ENCODE data around the gene OR5H14. TPM values are rescaled to one million over a fixed set of nuclear protein-coding genes. Genes with fewer than 3 reads are reported as not detected.
"Not testable (repeated sequence)": the region's sequence is repeated elsewhere in the genome, so short reads cannot be mapped to it uniquely, and the experiment has no call there.

OR5H14 gene
- total RNA-seq, 1 experiment from 2014 or later = not detected

DNA sequence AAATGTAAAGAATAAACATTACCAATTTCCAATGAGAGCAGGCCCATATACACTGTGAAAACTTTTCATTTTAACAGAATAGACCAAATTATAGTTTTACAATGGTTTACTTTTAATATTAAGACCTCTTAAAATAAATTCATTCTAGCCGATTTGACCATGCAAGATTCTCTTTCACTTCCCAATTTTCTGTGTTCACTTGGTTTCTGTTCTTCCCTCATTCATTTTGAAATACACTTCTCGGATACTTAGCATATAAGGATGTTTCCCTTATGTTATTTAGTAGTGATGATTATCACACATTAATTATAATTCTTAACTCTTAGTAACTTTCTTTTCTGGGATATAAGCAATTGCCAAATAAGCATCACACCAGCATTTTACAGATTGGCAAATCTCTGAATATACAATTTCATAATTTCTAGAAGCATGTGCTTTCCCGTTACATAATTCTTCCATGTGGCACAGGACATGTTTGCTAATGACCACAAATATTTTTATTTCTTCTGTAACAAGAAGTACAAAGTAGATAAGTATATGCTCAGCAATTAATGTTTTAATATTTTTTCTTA is 33.1 kb downstream of the OR5H14 start:
- Histone ChIP-seq H3K4me3 (no peak overlapping the region), H3K9me3 (no peaks in the 10 kb centered on the region), H3K36me3 (no peaks in the 10 kb centered on the region), H3K27me3 (no peaks in the 10 kb centered on the region)
- no peak for DNase-seq

DNA sequence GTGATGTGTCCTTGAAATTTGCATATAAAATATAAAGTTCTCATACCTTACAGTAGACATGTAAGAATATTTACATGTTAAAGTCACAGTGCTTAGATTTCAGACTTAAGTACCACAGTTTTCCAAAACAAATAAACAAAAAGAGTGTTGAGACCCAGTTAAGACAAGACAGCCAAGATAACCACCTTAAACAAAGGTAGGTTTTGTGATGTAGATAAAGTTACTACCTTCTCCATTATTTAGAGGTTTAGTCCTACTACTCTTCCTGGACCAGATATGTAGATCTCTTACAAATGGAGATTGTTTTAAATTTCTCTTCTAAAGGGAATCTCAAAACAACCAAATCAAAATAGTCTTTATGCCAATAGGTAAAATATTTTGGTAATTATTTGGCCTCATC is 34.9 kb downstream of the OR5H14 start:
- Histone ChIP-seq H3K9me3 (no peaks in the 10 kb centered on the region), H3K4me3 (no peak overlapping the region)

DNA sequence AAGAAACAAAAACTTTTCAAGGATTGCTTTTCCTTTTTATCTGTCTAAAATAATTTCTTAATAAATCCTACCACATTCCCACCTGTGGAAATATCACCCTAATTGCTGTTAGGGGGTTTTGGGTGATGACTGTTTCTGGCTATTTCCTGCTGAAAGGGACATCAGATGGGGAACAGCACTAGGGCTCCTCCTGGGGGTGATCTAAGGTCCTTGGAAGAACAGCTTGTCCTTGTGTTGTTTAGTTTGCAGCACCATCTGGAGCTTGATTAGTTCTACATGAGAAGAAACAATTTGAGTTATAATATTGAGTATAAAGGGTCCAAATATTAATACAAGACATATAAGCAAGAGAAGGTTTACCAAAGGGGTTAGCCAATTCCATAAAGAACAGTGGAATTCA is 37.9 kb downstream of the OR5H14 start:
- Histone ChIP-seq H3K4me3 (no peak overlapping the region), H3K27me3 (no peaks in the 10 kb centered on the region)
- no peak for DNase-seq

More for the DNA sequence above, 34.9 kb downstream of the OR5H14 start:
- Histone ChIP-seq H3K27me3 (no peaks in the 10 kb centered on the region), H3K36me3 (no peaks in the 10 kb centered on the region)
- no peak for DNase-seq

DNA sequence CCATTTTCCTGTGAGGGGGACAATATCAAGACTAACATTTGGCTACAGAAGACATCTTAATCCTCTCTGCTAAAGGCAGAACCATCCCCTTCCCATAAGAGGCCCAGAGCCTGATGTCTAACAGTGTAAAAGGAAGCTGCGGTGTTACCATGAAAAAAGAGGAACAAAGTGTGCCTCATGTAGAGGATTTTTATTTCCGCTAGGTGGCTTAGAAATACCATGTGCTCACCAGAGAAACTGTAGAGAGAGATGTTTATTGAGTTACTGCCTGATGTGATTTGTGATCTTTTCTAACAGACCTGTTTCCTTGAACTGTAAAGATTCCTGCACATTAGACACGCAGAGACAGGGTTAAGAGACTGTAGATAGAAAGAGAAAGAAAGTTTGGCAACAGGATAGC is 41.3 kb downstream of the OR5H14 start:
- H3K4me3 ChIP-seq = no peak overlapping the region
- H3K9me3 ChIP-seq = no peaks in the 10 kb centered on the region
- H3K36me3 ChIP-seq = no peaks in the 10 kb centered on the region
- DNase-seq = no peak
- H3K27me3 ChIP-seq = no peaks in the 10 kb centered on the region

More for the DNA sequence above, 37.9 kb downstream of the OR5H14 start:
- Histone ChIP-seq H3K9me3 (no peaks in the 10 kb centered on the region), H3K36me3 (no peaks in the 10 kb centered on the region)

DNA sequence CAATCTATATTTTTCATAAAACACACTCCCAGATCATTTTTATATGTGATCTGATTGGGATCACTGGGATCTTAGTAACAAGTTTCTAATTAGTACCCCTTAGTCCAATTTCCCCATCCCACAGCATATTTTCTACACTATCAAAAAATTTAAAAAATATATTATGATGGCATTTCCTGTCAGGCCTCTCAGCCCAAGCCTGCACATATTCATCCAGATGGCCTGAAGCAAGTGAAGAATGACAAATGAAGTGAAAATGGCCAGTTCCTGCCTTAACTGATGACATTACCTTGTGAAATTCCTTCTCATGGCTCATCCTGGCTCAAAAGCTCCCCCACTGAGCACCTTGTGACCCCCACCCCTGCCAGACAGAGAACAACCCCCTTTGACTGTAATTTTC is 43.6 kb downstream of the OR5H14 start:
- not testable (repeated sequence) for H3K4me3 ChIP-seq, DNase-seq, H3K27me3 ChIP-seq, H3K36me3 ChIP-seq, H3K9me3 ChIP-seq

DNA sequence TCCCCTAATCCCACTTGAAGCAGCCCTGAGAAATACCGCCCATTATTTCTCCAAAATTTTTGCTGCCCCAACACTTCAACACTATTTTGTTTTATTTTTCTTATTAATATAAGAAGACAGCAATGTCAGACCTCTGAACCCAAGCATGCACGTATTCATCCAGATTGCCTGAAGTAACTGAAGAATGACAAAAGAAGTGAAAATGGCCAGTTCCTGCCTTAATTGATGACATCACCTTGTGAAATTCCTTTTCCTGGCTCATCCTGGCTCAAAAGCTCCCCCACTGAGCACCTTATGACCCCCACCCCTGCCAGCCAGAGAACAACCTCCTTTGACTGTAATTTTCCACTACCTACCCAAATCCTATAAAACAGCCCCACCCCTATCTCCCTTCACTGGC is 49.0 kb downstream of the OR5H14 start:
- H3K36me3 ChIP-seq, H3K9me3 ChIP-seq, H3K4me3 ChIP-seq, DNase-seq, H3K27me3 ChIP-seq: not testable (repeated sequence)

DNA sequence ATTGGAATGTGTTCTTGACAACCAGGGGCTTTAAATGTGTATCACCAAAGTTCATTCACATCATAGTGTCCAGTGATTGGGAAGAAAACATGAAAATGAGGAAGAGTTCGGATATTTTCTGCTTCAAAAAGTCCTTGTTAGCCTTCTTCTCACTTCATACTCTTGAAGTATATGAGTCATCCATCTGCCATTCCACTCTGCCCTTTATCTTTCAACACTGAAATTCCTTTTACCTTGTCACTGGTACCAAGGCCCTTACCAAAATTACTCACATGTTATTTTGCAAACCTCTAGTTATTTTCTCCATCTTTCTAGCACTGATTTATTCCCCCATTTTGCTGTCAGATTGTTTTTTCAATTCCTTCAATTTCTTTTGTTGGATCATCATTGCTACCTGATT is 51.7 kb downstream of the OR5H14 start:
- Histone ChIP-seq H3K36me3 (no peaks in the 10 kb centered on the region), H3K9me3 (no peaks in the 10 kb centered on the region), H3K4me3 (no peak overlapping the region), H3K27me3 (no peaks in the 10 kb centered on the region)
- no peak for DNase-seq

Other genes with a start within 250 kb of the OR5H14 start
- 72.3 and 76.2 TPM in 2 replicates for gene RIOX2, start 175.0 kb upstream of the OR5H14 start, total RNA-seq (2014; rRNA removed; shearing (Covaris generic); ENCODE audit: low replicate concordance)
- gene GABRR3, start 112.2 kb upstream of the OR5H14 start, total RNA-seq (2014; rRNA removed; shearing (Covaris generic); ENCODE audit: low replicate concordance) = not detected in 2 replicates
- gene OR5AC2, start 60.3 kb upstream of the OR5H14 start, total RNA-seq (2014; rRNA removed; shearing (Covaris generic); ENCODE audit: low replicate concordance) = not detected in 2 replicates
- not detected in 2 replicates for gene OR5H1, start 16.8 kb upstream of the OR5H14 start, total RNA-seq (2014; rRNA removed; shearing (Covaris generic); ENCODE audit: low replicate concordance)
- gene OR5H15, start 19.2 kb downstream of the OR5H14 start, total RNA-seq (2014; rRNA removed; shearing (Covaris generic); ENCODE audit: low replicate concordance) = not detected in 2 replicates
- not detected in 2 replicates for gene OR5H6, start 116.8 kb downstream of the OR5H14 start, total RNA-seq (2014; rRNA removed; shearing (Covaris generic); ENCODE audit: low replicate concordance)
- gene OR5H2, start 135.0 kb downstream of the OR5H14 start, total RNA-seq (2014; rRNA removed; shearing (Covaris generic); ENCODE audit: low replicate concordance) = not detected in 2 replicates
- not detected in 2 replicates for gene OR5K4, start 206.4 kb downstream of the OR5H14 start, total RNA-seq (2014; rRNA removed; shearing (Covaris generic); ENCODE audit: low replicate concordance)
- not detected in 2 replicates for gene OR5K3, start 243.2 kb downstream of the OR5H14 start, total RNA-seq (2014; rRNA removed; shearing (Covaris generic); ENCODE audit: low replicate concordance)

Measured in MG63 (cell line).